Lower leg skin (tissue), 4 donors: ENCODE results near the gene CITED4. TPM values are rescaled to one million over a fixed set of nuclear protein-coding genes. Genes with fewer than 3 reads are reported as not detected.

Source experiments
- DNase-seq, 2 donors: peaks; one replicate each; pipeline ENCODE4 v3.0.0-alpha.2; 2019; ENCODE audit warnings: low spot score in 2 of 2
- H3K4me3 ChIP-seq: fragments of 200-600 bp; sonication (generic); 2 replicates; pipeline ENCODE4 v1.5.1; 2017; ENCODE audit warnings: mild to moderate bottlenecking, low read depth; ENCODE audit not compliant: poor library complexity, severe bottlenecking
- CTCF ChIP-seq, 3 donors: fragments of 450-650 bp; IDR thresholded peaks; one replicate each; pipeline ENCODE4 v1.5.1; 2016; ENCODE audit warnings: antibody characterized with exemption in 3 of 3, mild to moderate bottlenecking in 3 of 3, moderate library complexity in 2 of 3
- POLR2A ChIP-seq, 2 donors: fragments of 450-650 bp; IDR thresholded peaks; one replicate each; pipeline ENCODE4 v1.6.1; 2016 to 2017; ENCODE audit warnings: antibody characterized with exemption in 2 of 2, mild to moderate bottlenecking in 1 of 2, moderate library complexity in 1 of 2
- WGBS, 2 donors: methylation state at CpG; one replicate each; pipeline ENCODE4 v1.1.5; 2018; 5-methylcytosine and 5-hydroxymethylcytosine counted together
- intact Hi-C: fragments of 100-400 bp; cut with DNase I; formaldehyde crosslinking; loops from one replicate; pipeline ENCODE4 v1.15.0; 2023; ENCODE audit warnings: low total_unique reads
- total RNA-seq, 4 donors: library from RNA; depleted of rRNA; stranded (reverse); fragments of >200 nt; gene quantifications; one replicate each; pipeline ENCODE4 v1.1.0, GENCODE V29; 2016

Gene CITED4
- total RNA-seq, 4 donors from 2014 or later, result 135 to 172 (median 150) TPM

GRCh38 chr1:40834968-40835545, 27.1 kb downstream of the CITED4 start:
- no peak overlapping the region for H3K4me3 ChIP-seq
- DNase-seq, result no peak
- 79 to 82% methylated on average over 11 of the region's 11 CpGs for WGBS, 2 donors
- intact Hi-C loops, result loop anchor here (10.0 kb wide), 1 partner anchor 240 kb away; no protein-coding TSS in a partner anchor
- no peak for TF ChIP-seq POLR2A (IDR thresholded peaks at IDR 0.05)
- TF ChIP-seq CTCF (IDR thresholded peaks at IDR 0.05), result no peak

GRCh38 chr1:40833979-40834378, 28.2 kb downstream of the CITED4 start:
- 90 to 92% methylated on average over 1 of the region's 1 CpG for WGBS, 2 donors
- H3K4me3 ChIP-seq, result no peak overlapping the region
- no peak for DNase-seq
- intact Hi-C loops, result loop anchor here (10.0 kb wide), 1 partner anchor 239 kb away; no protein-coding TSS in a partner anchor
- no peak for TF ChIP-seq CTCF (IDR thresholded peaks at IDR 0.05)
- no peak for TF ChIP-seq POLR2A (IDR thresholded peaks at IDR 0.05)

GRCh38 chr1:40831001-40831732, 31.0 kb downstream of the CITED4 start:
- no peak for DNase-seq
- 85 to 89% methylated on average over 14 to 22 of the region's 22 CpGs for WGBS, 2 donors
- intact Hi-C loops, result loop anchor here (10.0 kb wide), 1 partner anchor 236 kb away; no protein-coding TSS in a partner anchor
- no peak overlapping the region for H3K4me3 ChIP-seq
- no peak for TF ChIP-seq CTCF (IDR thresholded peaks at IDR 0.05)
- TF ChIP-seq POLR2A (IDR thresholded peaks at IDR 0.05), result no peak

GRCh38 chr1:40830419-40830943, 31.7 kb downstream of the CITED4 start:
- intact Hi-C loops, result loop anchor here (10.0 kb wide), 1 partner anchor 236 kb away; no protein-coding TSS in a partner anchor
- WGBS, 2 donors, result 92 to 94% methylated on average over 13 of the region's 13 CpGs
- H3K4me3 ChIP-seq, result no peak overlapping the region
- TF ChIP-seq CTCF (IDR thresholded peaks at IDR 0.05) (no peak), POLR2A (IDR thresholded peaks at IDR 0.05) (no peak)
- DNase-seq, result no peak

GRCh38 chr1:40829631-40830245, 32.4 kb downstream of the CITED4 start:
- no peak overlapping the region for H3K4me3 ChIP-seq
- 68 to 71% methylated on average over 13 to 14 of the region's 14 CpGs for WGBS, 2 donors
- intact Hi-C loops, result loop anchor here (10.0 kb wide), 1 partner anchor 235 kb away; no protein-coding TSS in a partner anchor
- TF ChIP-seq CTCF (IDR thresholded peaks at IDR 0.05) (no peak), POLR2A (IDR thresholded peaks at IDR 0.05) (no peak)
- no peak for DNase-seq
